ENCODE measurements around the gene OR52M1.

OR52M1 gene

DNA sequence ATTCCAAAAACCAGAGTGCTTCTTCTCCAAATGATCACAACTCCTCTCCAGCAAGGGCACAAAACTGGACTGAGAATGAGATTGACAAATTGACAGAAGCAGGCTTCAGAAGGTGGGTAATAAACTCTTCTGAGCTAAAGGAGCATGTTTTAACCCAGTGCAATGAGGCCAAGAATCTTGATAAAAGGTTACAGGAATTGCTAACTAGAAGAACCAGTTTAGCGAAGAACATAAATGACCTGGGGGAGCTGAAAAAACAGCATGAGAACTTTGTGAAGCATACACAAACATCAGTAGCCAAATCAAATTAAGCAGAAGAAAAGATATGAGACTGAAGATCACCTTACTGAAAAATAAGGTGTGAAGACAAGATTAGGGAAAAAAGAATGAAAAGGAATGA lies 15.5 kb downstream of the OR52M1 start:
- DNase-seq (ENCODE audit: extremely low spot score, insufficient read length, low read depth) = no peak
- no peak for FAIRE-seq

DNA sequence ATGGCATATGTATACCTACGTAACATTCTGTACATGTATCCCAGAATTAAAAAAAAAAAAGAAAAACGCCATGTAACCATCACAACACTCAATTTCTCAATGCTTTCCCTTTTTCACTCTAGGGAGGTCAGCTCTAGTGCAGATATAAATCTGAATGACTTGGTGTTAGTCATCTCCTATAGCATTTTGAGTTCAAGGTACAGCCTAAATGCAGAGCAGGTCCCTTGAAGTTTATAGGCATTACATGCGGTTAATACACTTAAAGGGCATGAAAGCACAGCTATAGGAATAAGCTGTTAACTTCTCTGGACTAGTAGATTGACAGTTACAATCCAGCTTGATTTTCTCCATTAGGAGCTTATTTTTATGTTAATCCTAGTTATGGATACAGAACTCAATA lies 20.4 kb downstream of the OR52M1 start:
- DNase-seq (ENCODE audit: extremely low spot score, insufficient read length, low read depth) (no peak), FAIRE-seq (no peak)

DNA sequence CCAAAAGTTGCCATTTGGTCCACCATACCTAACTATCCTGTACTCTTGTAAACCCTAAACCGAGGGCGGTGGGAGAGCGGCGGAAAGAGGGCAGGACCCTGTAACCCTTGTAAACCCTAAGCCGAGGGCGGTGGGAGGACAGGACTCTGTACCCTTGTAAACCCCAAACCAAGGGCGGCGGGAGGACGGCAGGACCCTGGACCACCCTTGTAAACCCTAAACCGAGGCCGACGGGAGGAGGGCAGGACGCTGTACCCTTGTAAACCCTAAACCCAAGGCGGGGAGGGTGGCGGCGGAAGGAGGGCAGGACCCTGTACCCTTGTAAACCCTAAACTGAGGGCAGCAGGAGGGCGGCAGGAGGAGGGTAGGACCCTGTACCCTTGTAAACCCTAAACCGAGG lies 24.1 kb downstream of the OR52M1 start:
- DNase-seq (ENCODE audit: extremely low spot score, insufficient read length, low read depth) (no peak), FAIRE-seq (no peak)

DNA sequence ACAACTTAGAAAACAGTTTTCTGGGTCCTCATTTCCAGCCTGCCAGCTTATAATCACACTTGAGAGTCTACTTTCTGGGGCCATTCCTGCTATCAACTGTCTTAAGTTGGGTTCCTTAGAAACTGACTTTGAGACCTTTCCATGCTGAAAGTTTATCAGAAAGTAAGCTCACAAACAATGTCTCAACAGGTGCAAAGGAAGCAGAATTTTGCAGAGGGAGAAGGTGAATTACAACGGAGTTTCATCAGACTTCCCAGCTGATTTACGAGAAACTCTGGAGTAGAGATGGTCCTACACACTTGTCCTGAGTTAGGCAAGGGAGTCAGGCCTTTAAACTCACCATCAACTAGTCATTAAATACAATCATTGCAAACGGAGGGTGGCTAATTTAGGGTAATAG lies 31.9 kb downstream of the OR52M1 start:
- no peak for DNase-seq (ENCODE audit: extremely low spot score, insufficient read length, low read depth)

DNA sequence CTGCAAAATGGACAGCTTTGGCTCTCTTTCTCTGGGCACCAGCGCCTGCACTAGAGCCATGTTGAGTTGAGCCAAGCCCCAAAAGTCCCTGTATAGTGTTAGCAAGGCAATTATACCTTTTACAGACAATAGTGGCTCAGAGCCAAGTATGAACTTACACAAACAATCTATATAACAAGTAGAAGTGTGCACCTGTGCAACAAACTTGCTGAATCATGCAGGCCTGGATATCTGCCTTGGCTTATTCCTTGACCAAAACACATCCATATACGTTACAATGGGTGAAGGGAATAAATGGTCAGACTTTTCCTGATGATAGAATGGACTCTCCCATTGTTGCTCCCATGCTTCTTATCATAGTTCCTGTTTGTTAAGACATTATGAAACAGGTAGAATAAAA lies 32.8 kb downstream of the OR52M1 start:
- FAIRE-seq (no peak), DNase-seq (ENCODE audit: extremely low spot score, insufficient read length, low read depth) (no peak)

More for the DNA sequence above, 31.9 kb downstream of the OR52M1 start:
- FAIRE-seq = no peak

DNA sequence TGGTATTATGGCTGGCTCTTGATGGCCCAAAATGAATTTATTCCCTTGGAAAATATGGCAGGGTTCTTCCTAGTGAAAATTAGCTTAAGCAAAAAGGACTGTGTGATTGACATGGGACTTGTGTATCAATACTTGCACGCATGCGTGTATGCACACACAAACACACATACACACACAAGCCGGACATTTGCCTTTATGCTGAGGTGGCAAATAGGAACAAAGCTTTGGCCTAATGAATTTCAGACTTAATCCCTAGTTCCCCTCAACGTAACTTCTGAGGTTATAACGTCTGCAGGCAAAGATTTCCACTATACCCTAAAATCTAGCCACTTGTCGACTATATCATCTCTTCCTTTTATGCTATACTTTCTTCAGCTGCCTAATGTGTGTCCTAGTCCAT lies 33.6 kb downstream of the OR52M1 start:
- FAIRE-seq = no peak
- no peak for DNase-seq (ENCODE audit: extremely low spot score, insufficient read length, low read depth)

DNA sequence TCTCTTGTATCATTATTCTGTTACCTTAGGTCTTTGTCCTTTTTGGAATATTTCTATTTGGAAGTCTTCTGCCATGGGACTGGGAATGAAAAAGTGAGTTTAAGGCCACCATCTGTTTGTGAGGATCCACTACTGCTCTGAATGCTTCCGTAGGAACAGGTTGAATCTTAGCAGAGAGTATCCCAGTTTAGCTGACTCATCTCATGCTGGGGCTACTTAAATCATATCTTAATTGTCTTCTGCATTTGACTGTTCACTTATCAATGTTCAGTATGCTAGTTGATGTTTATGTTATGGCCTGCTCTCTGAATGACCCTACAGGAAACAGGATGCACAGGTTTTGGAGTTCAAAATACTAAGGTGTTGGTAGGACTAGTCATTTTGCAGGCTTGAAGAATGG lies 35.1 kb downstream of the OR52M1 start:
- no peak for DNase-seq (ENCODE audit: extremely low spot score, insufficient read length, low read depth)
- FAIRE-seq = no peak

DNA sequence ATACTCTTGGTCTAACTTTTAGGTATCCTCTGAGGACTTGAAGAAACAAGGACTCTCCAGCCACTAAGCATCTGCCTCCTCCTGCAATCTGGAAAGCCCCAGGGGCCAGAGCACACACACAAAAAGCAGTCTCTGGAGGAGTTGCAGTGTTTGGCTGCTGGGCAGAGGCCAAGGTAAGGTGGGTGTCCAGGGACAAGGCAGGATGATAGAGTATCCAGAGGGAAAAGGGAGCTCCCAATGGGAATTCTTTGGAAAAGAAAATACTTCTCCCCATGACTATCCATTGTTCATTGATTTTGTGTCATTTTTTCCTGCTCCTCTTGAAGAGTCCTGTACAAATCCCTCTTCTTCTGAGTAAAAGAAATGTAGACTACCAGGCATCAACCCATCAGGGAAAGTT lies 36.5 kb downstream of the OR52M1 start, which contains the start of gene OR52I2:
Gene OR52I2, plus strand, starts transcription at position 301 of the 400 bp plus-strand sequence.
- FAIRE-seq (no peak), DNase-seq (ENCODE audit: extremely low spot score, insufficient read length, low read depth) (no peak)

DNA sequence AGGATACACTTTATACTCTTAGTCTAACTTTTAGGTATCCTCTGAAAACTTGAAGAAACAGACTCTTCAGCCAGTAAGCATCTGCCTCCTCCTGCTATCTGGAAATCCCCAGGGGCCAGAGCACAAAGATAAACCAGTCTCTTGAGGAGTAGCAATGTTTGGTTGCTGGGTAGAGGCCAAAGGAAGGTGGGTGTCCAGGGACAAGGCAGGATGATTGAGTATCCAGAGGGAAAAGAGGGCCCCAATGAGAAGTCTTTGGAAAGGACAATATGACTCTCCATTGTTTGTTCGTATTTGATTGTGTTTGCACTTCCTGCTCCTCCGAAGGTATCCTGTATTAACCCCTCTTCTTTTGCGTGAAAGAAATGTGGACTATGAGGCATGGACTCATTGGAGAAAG lies 44.0 kb downstream of the OR52M1 start:
- DNase-seq (ENCODE audit: extremely low spot score, insufficient read length, low read depth) (no peak), FAIRE-seq (no peak)

DNA sequence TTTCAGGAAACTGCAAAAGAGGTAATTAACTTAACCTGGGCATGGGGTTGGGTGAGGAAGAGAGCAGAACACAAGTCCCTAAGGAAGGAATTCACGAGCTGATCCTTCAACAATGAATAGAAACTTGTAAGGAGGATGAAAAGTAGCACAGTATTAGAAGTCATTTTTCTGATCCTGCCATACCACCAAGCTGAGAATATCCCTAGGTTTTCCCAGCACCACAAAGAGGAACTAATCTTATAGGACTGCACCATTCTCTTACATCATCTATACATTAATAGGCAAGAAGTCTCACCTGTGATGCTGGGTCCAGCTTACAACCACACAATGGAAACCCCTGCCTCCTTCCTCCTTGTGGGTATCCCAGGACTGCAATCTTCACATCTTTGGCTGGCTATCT lies 48.7 kb downstream of the OR52M1 start, which contains the start of gene OR52I1:
Gene OR52I1, plus strand, starts transcription at position 301 of the 400 bp plus-strand sequence. Its CDS starts 0 bp downstream, at position 301.
- no peak for DNase-seq (ENCODE audit: extremely low spot score, insufficient read length, low read depth)
- FAIRE-seq = no peak
